Activated CD4-positive, CD25-positive, alpha-beta regulatory T cell treated with anti-CD3 and anti-CD28 coated beads, Interleukin-2, amount 50 U/mL, for 24 hours (primary cell): Measurements from ENCODE around the gene NOTCH1.
A peak's percentile ranks its signal among the peaks of the same experiment; 100 is the strongest.

Experiments used
- ATAC-seq, 2 donors: fragments of 150-1000 bp; cut with Tn5 transposase; one replicate each; pipeline ENCODE4 v1.10.0; 2021; ENCODE audit warnings: mild to moderate bottlenecking in 1 of 2, moderate library complexity in 1 of 2

Gene NOTCH1

GRCh38 chr9:136544548-136544963, 1.3 kb downstream of the NOTCH1 start:
- ATAC-seq, result peak; percentile 7 to 14

GRCh38 chr9:136543830-136544547, 1.9 kb downstream of the NOTCH1 start:
- ATAC-seq, result no peak

GRCh38 chr9:136543280-136543679, 2.6 kb downstream of the NOTCH1 start:
- ATAC-seq, result no peak

- ATAC-seq, result no peak
Observed at GRCh38 chr9:136542241-136543040, 3.4 kb downstream of the NOTCH1 start.

- ATAC-seq, result no peak
Observed at GRCh38 chr9:136541709-136542108, 4.1 kb downstream of the NOTCH1 start.

GRCh38 chr9:136541179-136541578, 4.7 kb downstream of the NOTCH1 start:
- no peak for ATAC-seq

GRCh38 chr9:136539427-136540421, 6.1 kb downstream of the NOTCH1 start:
- ATAC-seq, result peak; percentile 88

GRCh38 chr9:136538599-136539426, 7.0 kb downstream of the NOTCH1 start:
- ATAC-seq, result peak; percentile 78 to 79

- no peak for ATAC-seq
Observed at GRCh38 chr9:136537896-136538598, 7.8 kb downstream of the NOTCH1 start.

GRCh38 chr9:136537411-136537810, 8.4 kb downstream of the NOTCH1 start:
- ATAC-seq, result no peak

GRCh38 chr9:136536721-136537241, 9.1 kb downstream of the NOTCH1 start:
- ATAC-seq, result no peak

GRCh38 chr9:136536051-136536720, 9.7 kb downstream of the NOTCH1 start:
- no peak for ATAC-seq

GRCh38 chr9:136535070-136535469, 10.8 kb downstream of the NOTCH1 start:
- no peak for ATAC-seq

- ATAC-seq, result no peak
Observed at GRCh38 chr9:136534366-136534765, 11.5 kb downstream of the NOTCH1 start.

- ATAC-seq, result peak; percentile 76 to 83
Observed at GRCh38 chr9:136533775-136534157, 12.1 kb downstream of the NOTCH1 start.

- ATAC-seq, result peak; percentile 49 to 74
Observed at GRCh38 chr9:136532799-136533774, 12.8 kb downstream of the NOTCH1 start.

- ATAC-seq, result no peak
Observed at GRCh38 chr9:136531904-136532798, 13.7 kb downstream of the NOTCH1 start.
